K562 (cell line): ENCODE data around the gene SELPLG. TPM values are rescaled to one million over a fixed set of nuclear protein-coding genes. Genes with fewer than 3 reads are reported as not detected.

Source experiments
- ATAC-seq: fragments of 200-7000 bp; cut with Tn5 transposase; 3 replicates; pipeline ENCODE4 v1.9.1; 2020; ENCODE audit warnings: moderate library complexity
- BruUV-seq: library from RNA; stranded (reverse); fragments of 400-500 nt; replicated peaks from 2 replicates; lab custom pipeline; 2021; lab: Mats Ljungman, UMichigan
- CTCF ChIA-PET: fragments of 300-600 bp; formaldehyde crosslinking; extraction: SDS; loops from one replicate; lab custom pipeline; 2021; ENCODE audit warnings: low intra/inter-chr PET ratio; lab: Yijun Ruan, JAX
- POLR2A ChIA-PET: fragments of 300-600, 350-650 bp; sonication (Branson Sonifier 250); formaldehyde crosslinking; extraction: SDS; loops from one replicate; lab custom pipeline; 2021; ENCODE audit warnings: antibody characterized with exemption, inconsistent platforms; lab: Yijun Ruan, JAX
- DNase-seq, 4 experiments: peaks; one replicate each; pipeline versions ENCODE4 v3.0.0 to v3.0.0-alpha.2; 2011 to 2018; ENCODE audit warnings: low spot score in 3 of 4, mixed read lengths in 3 of 4; ENCODE audit errors: extremely low read depth in 1 of 4
- FAIRE-seq: peaks from 2 replicates; lab custom pipeline; 2011; peaks lifted over from hg19 to GRCh38; lab: Jason Lieb, UNC
- H2AFZ ChIP-seq: 2 replicates; pipeline ENCODE4 v1.6.0; 2011; ENCODE audit warnings: low read depth, low read length, control low read depth, inconsistent platforms
- H3K27ac ChIP-seq: fragments of 200-600 bp; 3 replicates; pipeline ENCODE4 v1.8.0; 2011; ENCODE audit warnings: low read depth, mild to moderate bottlenecking, control low read depth, inconsistent platforms, low read length, moderate library complexity, mixed read lengths; ENCODE audit errors: extremely low read depth
- H3K27me3 ChIP-seq, 2 experiments: fragments of 300-600 bp in 1 of 2; 2 replicates in 1 of 2; 3 replicates in 1 of 2; pipeline versions ENCODE4 v1.6.0 to v1.8.0; 2011; ENCODE audit warnings: inconsistent platforms in 2 of 2, low read length in 2 of 2, mild to moderate bottlenecking in 1 of 2, mixed read lengths in 1 of 2, moderate library complexity in 1 of 2; ENCODE audit not compliant: control insufficient read depth in 2 of 2, insufficient read depth in 2 of 2
- H3K36me3 ChIP-seq: fragments of 300-600 bp; 3 replicates; pipeline ENCODE4 v1.8.0; 2011; ENCODE audit warnings: mild to moderate bottlenecking, low read length, inconsistent platforms; ENCODE audit not compliant: control insufficient read depth, insufficient read depth
- H3K4me1 ChIP-seq, 2 experiments: fragments of 200-600 bp in 1 of 2; replicated peaks in 1 of 2; 2 replicates in 1 of 2; 3 replicates in 1 of 2; pipeline versions ENCODE4 v1.5.1 to v1.8.0; 2011; ENCODE audit warnings: inconsistent platforms in 2 of 2, low read length in 2 of 2, mild to moderate bottlenecking in 1 of 2, mixed read lengths in 1 of 2, moderate library complexity in 1 of 2; ENCODE audit not compliant: control insufficient read depth in 2 of 2, insufficient read depth in 2 of 2
- H3K4me2 ChIP-seq: 2 replicates; pipeline ENCODE4 v1.6.1; 2011; ENCODE audit warnings: low read length, control low read depth, inconsistent platforms, mixed read lengths; ENCODE audit not compliant: insufficient read depth
- H3K4me3 ChIP-seq: fragments of 200-600 bp; sonication (generic), shearing (Covaris generic); 2 replicates; pipeline ENCODE4 v1.5.1; 2016; ENCODE audit warnings: control low read depth, inconsistent platforms
- H3K79me2 ChIP-seq: fragments of 200-600 bp; 3 replicates; pipeline ENCODE4 v1.8.0; 2011; ENCODE audit warnings: low read length, inconsistent platforms; ENCODE audit not compliant: control insufficient read depth, insufficient read depth
- H3K9ac ChIP-seq, 2 experiments: 2 replicates each; pipeline versions ENCODE4 v1.6.0 to v1.6.1; 2011; ENCODE audit warnings: low read depth in 2 of 2, low read length in 2 of 2, control low read depth in 1 of 2, inconsistent platforms in 1 of 2, mild to moderate bottlenecking in 1 of 2, mixed read lengths in 1 of 2; ENCODE audit not compliant: insufficient read depth in 1 of 2
- H3K9me1 ChIP-seq: one replicate; pipeline ENCODE4 v1.6.0; 2011; ENCODE audit warnings: inconsistent platforms, mild to moderate bottlenecking, low read length, moderate library complexity; ENCODE audit not compliant: control insufficient read depth, insufficient read depth
- H3K9me3 ChIP-seq: replicated peaks from 2 replicates; pipeline ENCODE4 v1.5.1; 2011; ENCODE audit warnings: low read depth, low read length, inconsistent platforms; ENCODE audit not compliant: control insufficient read depth, insufficient read depth
- H4K20me1 ChIP-seq: replicated peaks from 2 replicates; pipeline ENCODE4 v1.6.1; 2011; ENCODE audit warnings: low read length, inconsistent platforms, mixed read lengths; ENCODE audit not compliant: control insufficient read depth, insufficient read depth
- GTF2A2 ChIP-seq: IDR thresholded peaks from 2 replicates; pipeline ENCODE4 v1.6.1; 2016; ENCODE audit warnings: mild to moderate bottlenecking, missing genetic modification characterization, missing compliant biosample characterization
- HDAC2 ChIP-seq: fragments of 450-650 bp; IDR thresholded peaks from 2 replicates; pipeline ENCODE4 v1.6.1; 2016; ENCODE audit warnings: mild to moderate bottlenecking
- NR3C1 ChIP-seq: sonication (generic); formaldehyde crosslinking; IDR thresholded peaks from 2 replicates; pipeline ENCODE4 v1.8.1; 2022; ENCODE audit warnings: missing genetic modification reagents
- NRF1 ChIP-seq, 2 experiments: fragments of 450-650 bp; IDR thresholded peaks in 1 of 2; conservative IDR thresholded peaks in 1 of 2; 2 replicates each; pipeline ENCODE4 v1.6.1; 2014; ENCODE audit warnings: mild to moderate bottlenecking in 2 of 2
- STAG1 ChIP-seq: sonication (generic); formaldehyde crosslinking; IDR thresholded peaks from 2 replicates; pipeline ENCODE4 v1.5.0; 2020; ENCODE audit warnings: missing genetic modification reagents, borderline replicate concordance
- ZBTB17 ChIP-seq: fragments of 450-650 bp; formaldehyde crosslinking; IDR thresholded peaks from 2 replicates; pipeline ENCODE4 v1.4.0; 2020; ENCODE audit warnings: mild to moderate bottlenecking
- ZC3H4 ChIP-seq: sonication (generic); formaldehyde crosslinking; IDR thresholded peaks from 2 replicates; pipeline ENCODE4 v1.9.0; 2021; ENCODE audit warnings: missing genetic modification reagents, borderline replicate concordance
- ZNF140 ChIP-seq: fragments of 250-450 bp; sonication (Bioruptor Pico); IDR thresholded peaks from 2 replicates; pipeline ENCODE4 v1.8.0; 2021; ENCODE audit warnings: moderate library complexity, mild to moderate bottlenecking, inconsistent platforms
- WGBS: fragments of 100-300 bp; shearing (Covaris generic); methylation state at CpG from one replicate; pipeline ENCODE4 v1.1.6; 2016; ENCODE audit warnings: low coverage, mixed read lengths; ENCODE audit not compliant: insufficient coverage; ENCODE audit errors: missing lambda C conversion rate; 5-methylcytosine and 5-hydroxymethylcytosine counted together
- in situ Hi-C: fragments of 300-500 bp; cut with MboI; formaldehyde crosslinking; loops from 4 replicates; pipeline ENCODE4 v1.15.0; 2018; ENCODE audit warnings: inconsistent platforms, mixed read lengths
- intact Hi-C: fragments of 100-400 bp; cut with micrococcal nuclease; formaldehyde crosslinking; loops from 2 replicates; pipeline ENCODE4 v1.14.2; 2022
- polyA plus RNA-seq, 8 experiments: library from polyadenylated mRNA; depleted of rRNA in 4 of 8; stranded (reverse) in 5 of 8; unstranded in 3 of 8; fragments of >200 nt; fragmentation: Nextera tagmentation in 2 of 8; fragmentation: Illumina TruSeq in 1 of 8; extraction: Ambion mirVana in 2 of 8; extraction: Trizol in 1 of 8; gene quantifications; 2 replicates each; pipeline versions ENCODE4 v1.2.1 to v1.2.3, GENCODE V29; 2011 to 2014; ENCODE audit warnings: inconsistent platforms in 1 of 8, missing spikeins in 1 of 8
- total RNA-seq, 7 experiments: library from RNA; depleted of rRNA in 6 of 7; stranded (reverse); fragments of >200 nt in 6 of 7; fragmentation: Illumina TruSeq in 2 of 7; extraction: Trizol in 2 of 7; gene quantifications; 2 replicates each; pipeline versions ENCODE4 v1.2.1 to v1.2.3, GENCODE V29; 2011 to 2021; ENCODE audit warnings: low replicate concordance in 1 of 7
- TF ChIP-seq, protein P1 (sequence below): fragments of 450-650 bp; formaldehyde crosslinking; IDR thresholded peaks from 2 replicates; pipeline ENCODE4 v1.4.0; 2022; ENCODE audit warnings: missing genetic modification characterization
- TF ChIP-seq, protein P2 (sequence below), 3 experiments: IDR thresholded peaks in 2 of 3; conservative IDR thresholded peaks in 1 of 3; 2 replicates each; pipeline ENCODE4 v1.5.1; 2011 to 2012; ENCODE audit warnings: low read length in 3 of 3, mild to moderate bottlenecking in 3 of 3, control low read depth in 2 of 3, improper control_type of control experiment in 1 of 3, inconsistent platforms in 1 of 3, low read depth in 1 of 3, mixed read lengths in 1 of 3, moderate library complexity in 1 of 3; ENCODE audit not compliant: insufficient read depth in 2 of 3
- TF ChIP-seq, protein P3 (sequence below), 2 experiments: fragments of 450-650 bp; IDR thresholded peaks; 2 replicates each; pipeline ENCODE4 v1.6.1; 2016
- TF ChIP-seq, protein P4 (sequence below): sonication (generic); formaldehyde crosslinking; IDR thresholded peaks from 2 replicates; pipeline ENCODE4 v1.8.0; 2022; ENCODE audit warnings: mild to moderate bottlenecking, missing genetic modification reagents, borderline replicate concordance
- TF ChIP-seq, protein P5 (sequence below): fragments of 450-650 bp; IDR thresholded peaks from 2 replicates; pipeline ENCODE4 v1.6.1; 2018; ENCODE audit warnings: mild to moderate bottlenecking, low read depth; ENCODE audit not compliant: partially characterized antibody

SELPLG gene
- total and polyA plus RNA-seq, 9 of the 15 experiments (the other 6 are each of a cell fraction or from before 2014, with no cell fraction given): 0.22 to 10.2 (median 1.7) TPM

DNA sequence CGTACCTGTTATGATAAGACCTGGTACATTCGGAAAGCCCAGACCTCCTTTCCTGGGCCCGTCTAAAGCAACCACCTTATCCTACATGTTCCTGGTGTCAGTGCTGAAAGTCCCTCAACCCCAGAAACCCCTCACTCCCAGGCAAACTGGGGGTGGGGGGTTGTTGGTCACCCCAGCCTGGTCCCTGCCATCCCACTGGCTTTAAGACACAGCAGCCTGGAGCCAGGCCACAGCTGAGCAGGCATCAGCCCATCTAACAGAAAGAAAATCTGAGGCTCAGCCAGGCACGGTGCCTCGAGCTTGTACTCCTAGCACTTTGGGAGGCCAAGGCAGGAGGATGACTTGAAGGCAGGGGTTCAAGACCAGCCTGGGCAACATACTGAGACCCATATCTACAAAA is 4.5 kb downstream of the SELPLG start:
- Histone ChIP-seq H3K9me1 (no peaks in the 10 kb centered on the region), H3K4me3 (peak overlapping the region; percentile 90), H3K9me3 (no peaks in the 10 kb centered on the region), H3K27ac (peak overlapping the region; percentile 96), H3K9ac (peak overlapping the region; percentile 98 to 100), H4K20me1 (no peaks in the 10 kb centered on the region), H3K79me2 (peaks cover 51% of the 10 kb centered on the region), H2AFZ (no peak overlapping the region), H3K36me3 (peaks cover 9% of the 10 kb centered on the region; the same call in 2 of the 3 replicates), H3K4me1 (peaks cover 53 to 54% of the 10 kb centered on the region in 2 experiments), H3K27me3 (no peaks in the 10 kb centered on the region), H3K4me2 (peak overlapping the region; percentile 98)
- WGBS: 0% methylated on average over 5 of the region's 5 CpGs
- in situ Hi-C loops (no loop called here), intact Hi-C loops (loop anchor here (1.0 kb wide), 1 partner anchor 12 kb away; no protein-coding TSS in a partner anchor)
- BruUV-seq: TSS peak; percentile 93
- FAIRE-seq (no peak), ATAC-seq (peak; percentile 8), DNase-seq (peak in 3 of 4 experiments; percentile 26 to 41 (median 39))
- CTCF ChIA-PET: no interaction called here
- POLR2A ChIA-PET: interaction anchor here (0.8 to 7.4 kb wide), 5 partner anchors 9 to 68 kb away, joined by 3 to 69 read pairs (median 6); partner anchors contain the start of genes ISCU and SART3
- TF ChIP-seq ZC3H4 (CRISPR knock-in tag) (0 out of 2 replicates have a peak, but pooled peaks have one; percentile 26), ZBTB17 (CRISPR knock-in tag) (peak; percentile 57), NRF1 (conservative IDR thresholded peaks at IDR 0.05 in 1 of 2, IDR thresholded peaks at IDR 0.05 in 1 of 2) (no peak), NR3C1 (no peak), HDAC2 (peak; percentile 29; the same call in 1 of the 2 replicates), STAG1 (no peak), ZNF140 (CRISPR knock-in tag) (peak; percentile 27; the same call in 1 of the 2 replicates), GTF2A2 (tag) (no peak)
- TF ChIP-seq, protein P1, sequence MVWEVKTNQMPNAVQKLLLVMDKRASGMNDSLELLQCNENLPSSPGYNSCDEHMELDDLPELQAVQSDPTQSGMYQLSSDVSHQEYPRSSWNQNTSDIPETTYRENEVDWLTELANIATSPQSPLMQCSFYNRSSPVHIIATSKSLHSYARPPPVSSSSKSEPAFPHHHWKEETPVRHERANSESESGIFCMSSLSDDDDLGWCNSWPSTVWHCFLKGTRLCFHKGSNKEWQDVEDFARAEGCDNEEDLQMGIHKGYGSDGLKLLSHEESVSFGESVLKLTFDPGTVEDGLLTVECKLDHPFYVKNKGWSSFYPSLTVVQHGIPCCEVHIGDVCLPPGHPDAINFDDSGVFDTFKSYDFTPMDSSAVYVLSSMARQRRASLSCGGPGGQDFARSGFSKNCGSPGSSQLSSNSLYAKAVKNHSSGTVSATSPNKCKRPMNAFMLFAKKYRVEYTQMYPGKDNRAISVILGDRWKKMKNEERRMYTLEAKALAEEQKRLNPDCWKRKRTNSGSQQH: 0 out of 2 replicates have a peak, but pooled peaks have one; percentile 19
- TF ChIP-seq, protein P2, sequence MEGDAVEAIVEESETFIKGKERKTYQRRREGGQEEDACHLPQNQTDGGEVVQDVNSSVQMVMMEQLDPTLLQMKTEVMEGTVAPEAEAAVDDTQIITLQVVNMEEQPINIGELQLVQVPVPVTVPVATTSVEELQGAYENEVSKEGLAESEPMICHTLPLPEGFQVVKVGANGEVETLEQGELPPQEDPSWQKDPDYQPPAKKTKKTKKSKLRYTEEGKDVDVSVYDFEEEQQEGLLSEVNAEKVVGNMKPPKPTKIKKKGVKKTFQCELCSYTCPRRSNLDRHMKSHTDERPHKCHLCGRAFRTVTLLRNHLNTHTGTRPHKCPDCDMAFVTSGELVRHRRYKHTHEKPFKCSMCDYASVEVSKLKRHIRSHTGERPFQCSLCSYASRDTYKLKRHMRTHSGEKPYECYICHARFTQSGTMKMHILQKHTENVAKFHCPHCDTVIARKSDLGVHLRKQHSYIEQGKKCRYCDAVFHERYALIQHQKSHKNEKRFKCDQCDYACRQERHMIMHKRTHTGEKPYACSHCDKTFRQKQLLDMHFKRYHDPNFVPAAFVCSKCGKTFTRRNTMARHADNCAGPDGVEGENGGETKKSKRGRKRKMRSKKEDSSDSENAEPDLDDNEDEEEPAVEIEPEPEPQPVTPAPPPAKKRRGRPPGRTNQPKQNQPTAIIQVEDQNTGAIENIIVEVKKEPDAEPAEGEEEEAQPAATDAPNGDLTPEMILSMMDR (IDR thresholded peaks at IDR 0.05 in 2 of 3, conservative IDR thresholded peaks at IDR 0.05 in 1 of 3; ENCODE audit: insufficient read depth in 2 of 3, low read depth in 1 of 3, low read length in 3 of 3): no peak
- TF ChIP-seq, protein P3, sequence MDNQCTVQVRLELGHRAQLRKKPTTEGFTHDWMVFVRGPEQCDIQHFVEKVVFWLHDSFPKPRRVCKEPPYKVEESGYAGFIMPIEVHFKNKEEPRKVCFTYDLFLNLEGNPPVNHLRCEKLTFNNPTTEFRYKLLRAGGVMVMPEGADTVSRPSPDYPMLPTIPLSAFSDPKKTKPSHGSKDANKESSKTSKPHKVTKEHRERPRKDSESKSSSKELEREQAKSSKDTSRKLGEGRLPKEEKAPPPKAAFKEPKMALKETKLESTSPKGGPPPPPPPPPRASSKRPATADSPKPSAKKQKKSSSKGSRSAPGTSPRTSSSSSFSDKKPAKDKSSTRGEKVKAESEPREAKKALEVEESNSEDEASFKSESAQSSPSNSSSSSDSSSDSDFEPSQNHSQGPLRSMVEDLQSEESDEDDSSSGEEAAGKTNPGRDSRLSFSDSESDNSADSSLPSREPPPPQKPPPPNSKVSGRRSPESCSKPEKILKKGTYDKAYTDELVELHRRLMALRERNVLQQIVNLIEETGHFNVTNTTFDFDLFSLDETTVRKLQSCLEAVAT (IDR thresholded peaks at IDR 0.05): peak; percentile 36 to 46; a peak in 1 of 4 replicates
- TF ChIP-seq, protein P4, sequence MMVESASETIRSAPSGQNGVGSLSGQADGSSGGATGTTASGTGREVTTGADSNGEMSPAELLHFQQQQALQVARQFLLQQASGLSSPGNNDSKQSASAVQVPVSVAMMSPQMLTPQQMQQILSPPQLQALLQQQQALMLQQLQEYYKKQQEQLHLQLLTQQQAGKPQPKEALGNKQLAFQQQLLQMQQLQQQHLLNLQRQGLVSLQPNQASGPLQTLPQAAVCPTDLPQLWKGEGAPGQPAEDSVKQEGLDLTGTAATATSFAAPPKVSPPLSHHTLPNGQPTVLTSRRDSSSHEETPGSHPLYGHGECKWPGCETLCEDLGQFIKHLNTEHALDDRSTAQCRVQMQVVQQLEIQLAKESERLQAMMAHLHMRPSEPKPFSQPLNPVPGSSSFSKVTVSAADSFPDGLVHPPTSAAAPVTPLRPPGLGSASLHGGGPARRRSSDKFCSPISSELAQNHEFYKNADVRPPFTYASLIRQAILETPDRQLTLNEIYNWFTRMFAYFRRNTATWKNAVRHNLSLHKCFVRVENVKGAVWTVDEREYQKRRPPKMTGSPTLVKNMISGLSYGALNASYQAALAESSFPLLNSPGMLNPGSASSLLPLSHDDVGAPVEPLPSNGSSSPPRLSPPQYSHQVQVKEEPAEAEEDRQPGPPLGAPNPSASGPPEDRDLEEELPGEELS (CRISPR knock-in tag): no peak
- TF ChIP-seq, protein P5, sequence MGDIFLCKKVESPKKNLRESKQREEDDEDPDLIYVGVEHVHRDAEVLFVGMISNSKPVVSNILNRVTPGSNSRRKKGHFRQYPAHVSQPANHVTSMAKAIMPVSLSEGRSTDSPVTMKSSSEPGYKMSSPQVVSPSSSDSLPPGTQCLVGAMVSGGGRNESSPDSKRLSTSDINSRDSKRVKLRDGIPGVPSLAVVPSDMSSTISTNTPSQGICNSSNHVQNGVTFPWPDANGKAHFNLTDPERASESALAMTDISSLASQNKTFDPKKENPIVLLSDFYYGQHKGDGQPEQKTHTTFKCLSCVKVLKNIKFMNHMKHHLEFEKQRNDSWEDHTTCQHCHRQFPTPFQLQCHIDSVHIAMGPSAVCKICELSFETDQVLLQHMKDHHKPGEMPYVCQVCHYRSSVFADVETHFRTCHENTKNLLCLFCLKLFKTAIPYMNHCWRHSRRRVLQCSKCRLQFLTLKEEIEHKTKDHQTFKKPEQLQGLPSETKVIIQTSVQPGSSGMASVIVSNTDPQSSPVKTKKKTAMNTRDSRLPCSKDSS: no peak
